K562 (cell line): ENCODE measurements around the gene MAGIX. TPM values are rescaled to one million over a fixed set of nuclear protein-coding genes. Genes with fewer than 3 reads are reported as not detected.

Experiments used
- GTF2E2 ChIP-seq: fragments of 200-800 bp; sonication (Bioruptor generic); IDR thresholded peaks from 2 replicates; pipeline ENCODE4 v1.6.1; 2016; ENCODE audit warnings: missing genetic modification characterization, missing compliant biosample characterization
- IFI16 ChIP-seq: fragments of 250-450 bp; sonication (Bioruptor Pico); IDR thresholded peaks from 2 replicates; pipeline ENCODE4 v2.1.2; 2022; ENCODE audit warnings: mild to moderate bottlenecking, inconsistent platforms
- LARP7 ChIP-seq: fragments of 450-650 bp; IDR thresholded peaks from 2 replicates; pipeline ENCODE4 v1.6.1; 2016
- NELFE ChIP-seq: IDR thresholded peaks from 2 replicates; pipeline ENCODE4 v1.6.1; 2011; ENCODE audit warnings: mild to moderate bottlenecking; ENCODE audit not compliant: insufficient read depth, insufficient read length
- NR4A1 ChIP-seq, 2 experiments: fragments of 250-450 bp in 1 of 2; fragments of 450-650 bp in 1 of 2; sonication (Bioruptor Pico) in 1 of 2; IDR thresholded peaks; 2 replicates each; pipeline versions ENCODE4 v1.4.0 to v1.6.1; 2016 to 2020; ENCODE audit warnings: mild to moderate bottlenecking in 2 of 2, missing compliant biosample characterization in 1 of 2, missing genetic modification characterization in 1 of 2, moderate library complexity in 1 of 2
- SMAD2 ChIP-seq: fragments of 150-350 bp; IDR thresholded peaks from 2 replicates; pipeline ENCODE4 v1.6.1; 2014; ENCODE audit warnings: low read depth, mild to moderate bottlenecking, low read length
- SMARCE1 ChIP-seq: fragments of 450-650 bp; IDR thresholded peaks from 2 replicates; pipeline ENCODE4 v1.7.1; 2016; ENCODE audit warnings: mild to moderate bottlenecking
- STAG1 ChIP-seq: sonication (generic); formaldehyde crosslinking; IDR thresholded peaks from 2 replicates; pipeline ENCODE4 v1.5.0; 2020; ENCODE audit warnings: missing genetic modification reagents, borderline replicate concordance
- TEAD1 ChIP-seq, 2 experiments: fragments of 450-650 bp in 1 of 2; sonication (generic) in 1 of 2; formaldehyde crosslinking; IDR thresholded peaks; 2 replicates each; pipeline versions ENCODE4 v1.4.0 to v1.8.0; 2020 to 2022; ENCODE audit warnings: mild to moderate bottlenecking in 2 of 2, missing genetic modification reagents in 1 of 2
- TFAM ChIP-seq: fragments of 250-450 bp; sonication (Bioruptor Pico); conservative IDR thresholded peaks from 2 replicates; pipeline ENCODE4 v1.5.0; 2021; ENCODE audit warnings: mild to moderate bottlenecking, moderate library complexity
- ZC3H8 ChIP-seq: fragments of 450-650 bp; IDR thresholded peaks from 2 replicates; pipeline ENCODE4 v1.6.1; 2017
- ZNF311 ChIP-seq: fragments of 250-450 bp; sonication (Bioruptor Pico); IDR thresholded peaks from 2 replicates; pipeline ENCODE4 v1.4.0; 2020; ENCODE audit warnings: mild to moderate bottlenecking, moderate library complexity
- ZNF507 ChIP-seq: conservative IDR thresholded peaks from 2 replicates; pipeline ENCODE4 v1.6.1; 2017; ENCODE audit warnings: missing genetic modification characterization, missing compliant biosample characterization
- ZSCAN29 ChIP-seq: fragments of 450-650 bp; IDR thresholded peaks from 2 replicates; pipeline ENCODE4 v1.6.1; 2017
- polyA plus RNA-seq, 8 experiments: library from polyadenylated mRNA; depleted of rRNA in 4 of 8; stranded (reverse) in 5 of 8; unstranded in 3 of 8; fragments of >200 nt; fragmentation: Nextera tagmentation in 2 of 8; fragmentation: Illumina TruSeq in 1 of 8; extraction: Ambion mirVana in 2 of 8; extraction: Trizol in 1 of 8; gene quantifications; 2 replicates each; pipeline versions ENCODE4 v1.2.1 to v1.2.3, GENCODE V29; 2011 to 2014; ENCODE audit warnings: inconsistent platforms in 1 of 8, missing spikeins in 1 of 8
- total RNA-seq, 7 experiments: library from RNA; depleted of rRNA in 6 of 7; stranded (reverse); fragments of >200 nt in 6 of 7; fragmentation: Illumina TruSeq in 2 of 7; extraction: Trizol in 2 of 7; gene quantifications; 2 replicates each; pipeline versions ENCODE4 v1.2.1 to v1.2.3, GENCODE V29; 2011 to 2021; ENCODE audit warnings: low replicate concordance in 1 of 7
- TF ChIP-seq, protein P1 (sequence below), 2 experiments: IDR thresholded peaks; 2 replicates each; pipeline ENCODE4 v1.6.1; 2011; ENCODE audit warnings: borderline replicate concordance in 1 of 2, control low read depth in 1 of 2, low read depth in 1 of 2, low read length in 1 of 2, mild to moderate bottlenecking in 1 of 2, mixed read lengths in 1 of 2, moderate library complexity in 1 of 2; ENCODE audit not compliant: insufficient read depth in 1 of 2, insufficient read length in 1 of 2, poor library complexity in 1 of 2, severe bottlenecking in 1 of 2; ENCODE audit errors: extremely low read depth in 1 of 2
- TF ChIP-seq, protein P2 (sequence below): sonication (generic); formaldehyde crosslinking; IDR thresholded peaks from 2 replicates; pipeline ENCODE4 v1.4.0; 2020; ENCODE audit warnings: mild to moderate bottlenecking, missing genetic modification reagents
- TF ChIP-seq, protein P3 (sequence below): fragments of 450-650 bp; IDR thresholded peaks from 2 replicates; pipeline ENCODE4 v1.6.1; 2016
- TF ChIP-seq, protein P4 (sequence below): fragments of 250-450 bp; sonication (Bioruptor Pico); IDR thresholded peaks from 2 replicates; pipeline ENCODE4 v1.8.0; 2021; ENCODE audit warnings: mild to moderate bottlenecking, moderate library complexity
- TF ChIP-seq, protein P5 (sequence below): IDR thresholded peaks from 2 replicates; pipeline ENCODE4 v1.6.1; 2016; ENCODE audit warnings: missing genetic modification characterization, missing compliant biosample characterization

MAGIX gene
- total and polyA plus RNA-seq, 9 of the 15 experiments (the other 6 are each of a cell fraction or from before 2014, with no cell fraction given), result 0.08 to 3.5 (median 0.47) TPM

DNA sequence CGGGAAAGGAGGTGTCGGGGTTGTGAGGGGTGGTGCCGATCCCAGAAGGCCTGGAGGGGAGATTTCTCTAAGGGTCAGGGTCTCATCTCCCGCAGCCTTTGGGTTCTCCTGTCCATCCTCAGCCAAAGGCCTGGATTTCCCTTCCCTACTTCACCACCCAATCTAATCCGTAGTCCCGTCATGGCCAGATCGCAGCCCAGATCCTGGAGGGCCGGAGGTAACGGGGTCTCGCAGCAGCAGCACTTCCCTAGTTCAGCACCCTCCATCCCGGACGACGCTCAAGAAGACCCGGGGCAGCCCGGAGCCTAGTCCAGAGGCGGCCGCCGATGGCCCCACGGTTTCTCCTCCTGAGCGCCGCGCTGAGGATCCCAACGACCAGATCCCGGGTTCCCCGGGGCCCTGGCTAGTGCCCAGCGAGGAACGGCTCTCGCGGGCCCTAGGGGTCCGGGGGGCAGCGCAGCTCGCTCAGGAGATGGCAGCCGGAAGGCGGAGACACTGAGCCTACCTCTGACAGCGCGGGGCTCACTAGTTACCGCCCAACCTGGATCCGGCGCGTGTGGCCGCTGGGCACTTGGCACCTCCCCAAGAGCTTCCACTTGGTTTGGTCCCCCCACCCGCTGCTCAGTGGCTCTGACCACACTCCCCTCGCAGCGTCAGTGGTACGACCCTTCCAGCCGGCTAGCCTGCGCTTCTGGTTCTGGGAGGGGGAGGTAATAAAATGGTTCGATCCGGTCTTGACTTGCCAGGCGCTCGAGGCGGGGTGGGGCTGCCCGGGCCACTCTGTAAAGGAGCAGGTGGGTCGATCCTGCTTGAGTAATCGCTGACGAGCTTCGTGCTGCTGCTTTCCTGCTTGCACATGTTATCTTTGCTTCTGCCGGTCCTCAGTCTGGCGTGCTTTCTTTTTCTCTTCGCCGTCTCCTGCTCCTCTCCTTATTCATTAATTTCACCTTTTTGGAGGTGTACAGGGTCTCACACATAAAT is 3.6 kb downstream of the MAGIX start (continued):
- TF ChIP-seq, protein P1, sequence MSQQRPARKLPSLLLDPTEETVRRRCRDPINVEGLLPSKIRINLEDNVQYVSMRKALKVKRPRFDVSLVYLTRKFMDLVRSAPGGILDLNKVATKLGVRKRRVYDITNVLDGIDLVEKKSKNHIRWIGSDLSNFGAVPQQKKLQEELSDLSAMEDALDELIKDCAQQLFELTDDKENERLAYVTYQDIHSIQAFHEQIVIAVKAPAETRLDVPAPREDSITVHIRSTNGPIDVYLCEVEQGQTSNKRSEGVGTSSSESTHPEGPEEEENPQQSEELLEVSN (IDR thresholded peaks at IDR 0.05; ENCODE audit: borderline replicate concordance in 1 of 2, extremely low read depth in 1 of 2, insufficient read depth in 1 of 2, insufficient read length in 1 of 2, low read depth in 1 of 2, low read length in 1 of 2, poor library complexity in 1 of 2, severe bottlenecking in 1 of 2), result peak; percentile 66 to 91
- TF ChIP-seq ZC3H8, result no peak
- TF ChIP-seq GTF2E2, result no peak
- TF ChIP-seq STAG1 (CRISPR knock-in tag), result no peak
- TF ChIP-seq, protein P2, sequence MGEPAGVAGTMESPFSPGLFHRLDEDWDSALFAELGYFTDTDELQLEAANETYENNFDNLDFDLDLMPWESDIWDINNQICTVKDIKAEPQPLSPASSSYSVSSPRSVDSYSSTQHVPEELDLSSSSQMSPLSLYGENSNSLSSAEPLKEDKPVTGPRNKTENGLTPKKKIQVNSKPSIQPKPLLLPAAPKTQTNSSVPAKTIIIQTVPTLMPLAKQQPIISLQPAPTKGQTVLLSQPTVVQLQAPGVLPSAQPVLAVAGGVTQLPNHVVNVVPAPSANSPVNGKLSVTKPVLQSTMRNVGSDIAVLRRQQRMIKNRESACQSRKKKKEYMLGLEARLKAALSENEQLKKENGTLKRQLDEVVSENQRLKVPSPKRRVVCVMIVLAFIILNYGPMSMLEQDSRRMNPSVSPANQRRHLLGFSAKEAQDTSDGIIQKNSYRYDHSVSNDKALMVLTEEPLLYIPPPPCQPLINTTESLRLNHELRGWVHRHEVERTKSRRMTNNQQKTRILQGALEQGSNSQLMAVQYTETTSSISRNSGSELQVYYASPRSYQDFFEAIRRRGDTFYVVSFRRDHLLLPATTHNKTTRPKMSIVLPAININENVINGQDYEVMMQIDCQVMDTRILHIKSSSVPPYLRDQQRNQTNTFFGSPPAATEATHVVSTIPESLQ, result no peak
- TF ChIP-seq ZSCAN29, result no peak
- TF ChIP-seq IFI16, result no peak
- TF ChIP-seq LARP7, result no peak
- no peak for TF ChIP-seq SMARCE1
- TF ChIP-seq, protein P3, sequence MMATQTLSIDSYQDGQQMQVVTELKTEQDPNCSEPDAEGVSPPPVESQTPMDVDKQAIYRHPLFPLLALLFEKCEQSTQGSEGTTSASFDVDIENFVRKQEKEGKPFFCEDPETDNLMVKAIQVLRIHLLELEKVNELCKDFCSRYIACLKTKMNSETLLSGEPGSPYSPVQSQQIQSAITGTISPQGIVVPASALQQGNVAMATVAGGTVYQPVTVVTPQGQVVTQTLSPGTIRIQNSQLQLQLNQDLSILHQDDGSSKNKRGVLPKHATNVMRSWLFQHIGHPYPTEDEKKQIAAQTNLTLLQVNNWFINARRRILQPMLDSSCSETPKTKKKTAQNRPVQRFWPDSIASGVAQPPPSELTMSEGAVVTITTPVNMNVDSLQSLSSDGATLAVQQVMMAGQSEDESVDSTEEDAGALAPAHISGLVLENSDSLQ, result no peak
- TF ChIP-seq SMAD2, result no peak
- no peak for TF ChIP-seq ZNF507 (tag)
- no peak for TF ChIP-seq TEAD1 (CRISPR knock-in tag; IDR thresholded peaks at IDR 0.05)
- TF ChIP-seq NR4A1 (CRISPR knock-in tag; IDR thresholded peaks at IDR 0.05), result no peak
- 0 out of 2 replicates have a peak, but pooled peaks have one; percentile 12 for TF ChIP-seq NR4A1 (tag; IDR thresholded peaks at IDR 0.05)
- TF ChIP-seq NELFE, result no peak
- TF ChIP-seq ZNF311 (CRISPR knock-in tag), result no peak
- no peak for TF ChIP-seq TFAM (CRISPR knock-in tag)
- TF ChIP-seq, protein P4, sequence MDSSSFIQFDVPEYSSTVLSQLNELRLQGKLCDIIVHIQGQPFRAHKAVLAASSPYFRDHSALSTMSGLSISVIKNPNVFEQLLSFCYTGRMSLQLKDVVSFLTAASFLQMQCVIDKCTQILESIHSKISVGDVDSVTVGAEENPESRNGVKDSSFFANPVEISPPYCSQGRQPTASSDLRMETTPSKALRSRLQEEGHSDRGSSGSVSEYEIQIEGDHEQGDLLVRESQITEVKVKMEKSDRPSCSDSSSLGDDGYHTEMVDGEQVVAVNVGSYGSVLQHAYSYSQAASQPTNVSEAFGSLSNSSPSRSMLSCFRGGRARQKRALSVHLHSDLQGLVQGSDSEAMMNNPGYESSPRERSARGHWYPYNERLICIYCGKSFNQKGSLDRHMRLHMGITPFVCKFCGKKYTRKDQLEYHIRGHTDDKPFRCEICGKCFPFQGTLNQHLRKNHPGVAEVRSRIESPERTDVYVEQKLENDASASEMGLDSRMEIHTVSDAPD (CRISPR knock-in tag), result no peak
- TF ChIP-seq, protein P5, sequence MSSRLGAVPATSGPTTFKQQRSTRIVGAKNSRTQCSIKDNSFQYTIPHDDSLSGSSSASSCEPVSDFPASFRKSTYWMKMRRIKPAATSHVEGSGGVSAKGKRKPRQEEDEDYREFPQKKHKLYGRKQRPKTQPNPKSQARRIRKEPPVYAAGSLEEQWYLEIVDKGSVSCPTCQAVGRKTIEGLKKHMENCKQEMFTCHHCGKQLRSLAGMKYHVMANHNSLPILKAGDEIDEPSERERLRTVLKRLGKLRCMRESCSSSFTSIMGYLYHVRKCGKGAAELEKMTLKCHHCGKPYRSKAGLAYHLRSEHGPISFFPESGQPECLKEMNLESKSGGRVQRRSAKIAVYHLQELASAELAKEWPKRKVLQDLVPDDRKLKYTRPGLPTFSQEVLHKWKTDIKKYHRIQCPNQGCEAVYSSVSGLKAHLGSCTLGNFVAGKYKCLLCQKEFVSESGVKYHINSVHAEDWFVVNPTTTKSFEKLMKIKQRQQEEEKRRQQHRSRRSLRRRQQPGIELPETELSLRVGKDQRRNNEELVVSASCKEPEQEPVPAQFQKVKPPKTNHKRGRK (tag), result no peak
